Stomach (tissue), 19 donors: ENCODE measurements around the gene KCNF1. TPM values are rescaled to one million over a fixed set of nuclear protein-coding genes. Genes with fewer than 3 reads are reported as not detected.

Experiments used
- DNase-seq, 2 donors: peaks; one replicate each; pipeline versions ENCODE4 v3.0.0 to v3.0.0-alpha.2; 2013 to 2019
- H3K27ac ChIP-seq, 5 donors: fragments of 200-600 bp in 4 of 5; sonication (generic) in 4 of 5; one replicate each; pipeline ENCODE4 v1.5.1; 2013 to 2019; ENCODE audit warnings: mild to moderate bottlenecking in 1 of 5, moderate library complexity in 1 of 5
- H3K27me3 ChIP-seq, 3 donors: fragments of 200-600 bp; sonication (generic); one replicate each; pipeline ENCODE4 v1.5.1; 2017 to 2019; ENCODE audit warnings: mixed run types in 1 of 3
- H3K36me3 ChIP-seq, 4 donors: fragments of 200-600 bp; sonication (generic); 1 replicate in 3 of 4; 2 replicates in 1 of 4; pipeline ENCODE4 v1.5.1; 2016 to 2019
- H3K4me1 ChIP-seq, 4 donors: fragments of 200-600 bp; sonication (generic); one replicate each; pipeline ENCODE4 v1.5.1; 2016 to 2019
- H3K4me3 ChIP-seq, 4 donors: fragments of 200-600 bp; sonication (generic) in 3 of 4; one replicate each; pipeline ENCODE4 v1.5.1; 2016 to 2019; ENCODE audit warnings: mild to moderate bottlenecking in 1 of 4
- H3K9me3 ChIP-seq, 4 donors: fragments of 200-600 bp; sonication (generic); one replicate each; pipeline ENCODE4 v1.5.1; 2016 to 2019
- CTCF ChIP-seq, 7 experiments: fragments of 450-650 bp in 4 of 7; fragments of 200-600 bp in 3 of 7; sonication (generic) in 3 of 7; IDR thresholded peaks; one replicate each; pipeline ENCODE4 v1.5.1; 2016 to 2019; ENCODE audit warnings: antibody characterized with exemption in 7 of 7, control low read depth in 2 of 7, mild to moderate bottlenecking in 1 of 7
- EP300 ChIP-seq: sonication (generic); formaldehyde crosslinking; IDR thresholded peaks from one replicate; pipeline ENCODE4 v1.6.1; 2017; ENCODE audit warnings: antibody characterized with exemption
- POLR2A ChIP-seq, 4 donors: fragments of 450-650 bp; IDR thresholded peaks; one replicate each; pipeline ENCODE4 v1.6.1; 2016; ENCODE audit warnings: antibody characterized with exemption in 4 of 4, control low read depth in 2 of 4, mild to moderate bottlenecking in 1 of 4, moderate library complexity in 1 of 4
- POLR2AphosphoS5 ChIP-seq, 3 donors: sonication (generic); formaldehyde crosslinking; IDR thresholded peaks; one replicate each; pipeline ENCODE4 v1.6.1; 2016; ENCODE audit warnings: antibody characterized with exemption in 3 of 3
- WGBS, 5 donors: extraction: QIAGEN DNeasy Blood & Tissue Kit in 3 of 5; methylation state at CpG; one replicate each; pipeline versions ENCODE4 v1.1.5 to v1.1.7; 2013 to 2018; 5-methylcytosine and 5-hydroxymethylcytosine counted together
- intact Hi-C: fragments of 100-400 bp; cut with DNase I; formaldehyde crosslinking; loops from one replicate; pipeline ENCODE4 v1.15.1; 2023; ENCODE audit warnings: low total_unique reads
- long read RNA-seq, 10 donors: transcript quantifications; one replicate each; lab custom pipeline, GENCODE V29; 2026
- polyA plus RNA-seq, 3 donors: library from polyadenylated mRNA; stranded (reverse); fragments of 200-250 nt; gene quantifications; one replicate each; pipeline ENCODE4 v1.2.3, GENCODE V29; 2013
- total RNA-seq, 5 donors: library from RNA; depleted of rRNA; stranded (reverse); fragments of >200 nt; gene quantifications; one replicate each; pipeline versions ENCODE4 v1.1.0 to v1.2.3, GENCODE V29; 2014 to 2016
- donor health status: healthy with polysubstance abuse.
- donor health status: Bipolar disorder and iron deficiency.
- donor health status: healthy.

KCNF1 gene, protein sequence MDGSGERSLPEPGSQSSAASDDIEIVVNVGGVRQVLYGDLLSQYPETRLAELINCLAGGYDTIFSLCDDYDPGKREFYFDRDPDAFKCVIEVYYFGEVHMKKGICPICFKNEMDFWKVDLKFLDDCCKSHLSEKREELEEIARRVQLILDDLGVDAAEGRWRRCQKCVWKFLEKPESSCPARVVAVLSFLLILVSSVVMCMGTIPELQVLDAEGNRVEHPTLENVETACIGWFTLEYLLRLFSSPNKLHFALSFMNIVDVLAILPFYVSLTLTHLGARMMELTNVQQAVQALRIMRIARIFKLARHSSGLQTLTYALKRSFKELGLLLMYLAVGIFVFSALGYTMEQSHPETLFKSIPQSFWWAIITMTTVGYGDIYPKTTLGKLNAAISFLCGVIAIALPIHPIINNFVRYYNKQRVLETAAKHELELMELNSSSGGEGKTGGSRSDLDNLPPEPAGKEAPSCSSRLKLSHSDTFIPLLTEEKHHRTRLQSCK
- total RNA-seq, result under 1 TPM in 1 of 5 donors, not detected in 4; 0.92 TPM
- polyA plus RNA-seq, result under 1 TPM; 0.05 to 0.92 (median 0.25) TPM
- long read RNA-seq, donor 1, result 0 reads
- long read RNA-seq, donor 2, partial matches to known transcripts, result 0 of 3 reads
- long read RNA-seq, donor 2, other reads (novel, unspliced or antisense), result 0 of 3 reads
- long read RNA-seq, donor 3, result 0 reads
- long read RNA-seq, donor 4, result 0 reads
- long read RNA-seq, donor 5, partial matches to known transcripts, result 0 of 2 reads
- long read RNA-seq, donor 5, other reads (novel, unspliced or antisense), result 0 of 2 reads
- long read RNA-seq, donor 6, result 0 reads
- long read RNA-seq, donor 7, partial matches to known transcripts, result 0 of 2 reads
- long read RNA-seq, donor 7, other reads (novel, unspliced or antisense), result 0 of 2 reads
- long read RNA-seq, donor 8, result 0 reads
- long read RNA-seq, donor 9, result 0 reads
- long read RNA-seq, donor 10, result 0 reads

DNA sequence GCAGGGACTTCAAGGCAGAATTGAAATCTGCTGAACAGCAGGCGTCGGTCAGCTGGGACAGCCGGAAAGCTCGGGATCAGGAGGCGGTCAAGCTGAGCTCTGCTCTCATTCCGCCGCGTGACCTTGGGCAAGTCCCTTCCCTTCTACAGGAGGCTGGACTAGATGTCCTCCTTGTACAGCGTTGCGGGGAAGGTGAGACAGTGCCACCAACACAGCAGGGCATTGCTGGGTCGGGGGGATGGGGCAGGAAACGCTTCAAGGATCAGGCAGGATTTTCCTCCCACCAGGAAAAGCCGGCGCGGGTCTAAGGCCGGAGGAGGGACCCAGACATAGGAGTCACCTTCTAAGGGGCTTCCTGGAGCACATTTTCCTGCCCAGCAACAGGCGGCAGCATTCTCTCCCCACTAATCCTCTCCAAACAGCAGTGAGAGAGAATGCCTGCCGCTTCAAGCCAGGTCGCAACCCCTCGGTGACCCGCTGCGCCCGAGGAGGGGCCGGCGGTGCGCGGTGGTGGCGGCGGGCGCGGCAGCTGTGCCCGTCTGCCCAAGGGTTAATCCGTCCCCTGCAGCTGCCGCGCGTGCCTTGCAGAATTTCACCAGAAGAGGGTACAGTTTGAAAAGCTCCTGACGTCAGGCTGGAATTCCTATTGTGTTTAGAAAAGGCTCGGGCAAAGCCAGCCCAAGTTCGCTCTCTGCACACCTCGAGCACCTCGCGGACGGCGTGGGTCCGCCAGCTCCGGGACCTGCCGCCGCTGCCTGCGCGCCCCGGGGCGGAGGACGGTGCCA lies at the start of gene KCNF1:
TSS of gene KCNF1 (plus strand) at position 644 of the 785 bp plus-strand sequence. CDS start 493 bp downstream, outside the sequence.
- no peaks in the 10 kb centered on the region for H3K9me3 ChIP-seq
- peak in 1 of 2 donors; percentile 85 for DNase-seq
- peak within 1 kb of the TSS; percentile 36 to 41 (median 38) for H3K4me3 ChIP-seq
- peaks cover 0 to 62% (median 32%) of the 10 kb centered on the region in 3 donors for H3K27me3 ChIP-seq
- WGBS, 5 donors, result 9 to 21% (median 11%) methylated on average over 28 to 53 of the region's 53 CpGs
- no peak within 1 kb of the TSS for H3K27ac ChIP-seq
- peaks cover 5 to 12% (median 9%) of the 10 kb centered on the region in 4 donors for H3K4me1 ChIP-seq
- TF ChIP-seq EP300 (no peak), POLR2AphosphoS5 (IDR thresholded peaks at IDR 0.05) (no peak), CTCF (IDR thresholded peaks at IDR 0.05) (no peak), POLR2A (IDR thresholded peaks at IDR 0.05) (no peak)
- H3K36me3 ChIP-seq, result no peaks in the 10 kb centered on the region
- intact Hi-C loops, result no loop called here

DNA sequence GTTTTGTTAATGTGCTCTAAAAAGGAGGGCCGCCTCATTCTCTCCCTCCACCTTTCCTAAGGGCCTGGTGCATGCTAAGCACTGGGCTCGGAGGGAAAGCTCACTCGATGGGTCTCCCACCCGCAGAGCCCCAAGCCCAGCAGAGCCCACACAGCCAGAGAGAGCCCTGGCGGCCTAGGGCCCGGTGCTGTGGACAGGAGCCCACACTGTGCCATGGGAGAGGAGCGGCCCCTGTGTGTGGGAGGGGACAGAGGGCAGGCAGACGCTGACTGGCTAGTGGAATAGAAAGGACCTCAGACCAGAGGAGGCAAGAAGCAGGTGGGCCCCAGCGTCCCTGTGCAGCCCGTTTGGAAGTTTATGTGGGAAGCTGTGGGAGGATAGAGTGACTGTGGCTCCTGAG lies 49.4 kb upstream of the KCNF1 start:
- 86 to 92% (median 90%) methylated on average over 10 of the region's 10 CpGs for WGBS, 5 donors

GRCh38 chr2:10863047-10863446 lies 48.7 kb upstream of the KCNF1 start:
- no peak for DNase-seq
- H3K27ac ChIP-seq, result no peak overlapping the region
- no peaks in the 10 kb centered on the region for H3K9me3 ChIP-seq
- peaks cover 0 to 24% (median 4%) of the 10 kb centered on the region in 3 donors for H3K27me3 ChIP-seq
- H3K4me1 ChIP-seq, result peaks cover 0 to 24% (median 5%) of the 10 kb centered on the region in 4 donors
- no peak overlapping the region for H3K4me3 ChIP-seq
- TF ChIP-seq EP300 (no peak), CTCF (IDR thresholded peaks at IDR 0.05) (no peak), POLR2A (IDR thresholded peaks at IDR 0.05) (no peak), POLR2AphosphoS5 (IDR thresholded peaks at IDR 0.05) (no peak)
- intact Hi-C loops, result no loop called here
- H3K36me3 ChIP-seq, result no peaks in the 10 kb centered on the region
- 86 to 92% (median 90%) methylated on average over 10 of the region's 10 CpGs for WGBS, 5 donors

More for the DNA sequence above, 49.4 kb upstream of the KCNF1 start:
- H3K4me1 ChIP-seq, result peaks cover 0 to 18% (median 5%) of the 10 kb centered on the region in 4 donors
- H3K9me3 ChIP-seq, result no peaks in the 10 kb centered on the region
- intact Hi-C loops, result no loop called here
- peaks cover 0 to 24% (median 4%) of the 10 kb centered on the region in 3 donors for H3K27me3 ChIP-seq
- TF ChIP-seq EP300 (no peak), POLR2AphosphoS5 (IDR thresholded peaks at IDR 0.05) (no peak), CTCF (IDR thresholded peaks at IDR 0.05) (no peak), POLR2A (IDR thresholded peaks at IDR 0.05) (no peak)
- H3K36me3 ChIP-seq, result no peaks in the 10 kb centered on the region
- DNase-seq, result no peak
- H3K27ac ChIP-seq, result no peak overlapping the region
- no peak overlapping the region for H3K4me3 ChIP-seq
